Peyer's patch (tissue), 4 donors: Measurements from ENCODE around the gene NGB.

Source experiments
- CTCF ChIP-seq, 6 experiments: fragments of 450-650 bp in 4 of 6; fragments of 200-600 bp in 2 of 6; sonication (generic) in 1 of 6; IDR thresholded peaks; one replicate each; pipeline ENCODE4 v1.5.1; 2017 to 2019; ENCODE audit warnings: antibody characterized with exemption in 6 of 6, mild to moderate bottlenecking in 3 of 6, moderate library complexity in 1 of 6
- POLR2A ChIP-seq, 2 donors: fragments of 450-650 bp; IDR thresholded peaks; one replicate each; pipeline ENCODE4 v1.5.1; 2017; ENCODE audit warnings: antibody characterized with exemption in 2 of 2, mild to moderate bottlenecking in 2 of 2, moderate library complexity in 2 of 2

- TF ChIP-seq CTCF (IDR thresholded peaks at IDR 0.05) (peak in 1 of 6 experiments; percentile 17), POLR2A (IDR thresholded peaks at IDR 0.05) (no peak)
Observed at GRCh38 chr14:77314043-77314442, 43.0 kb upstream of the NGB start.
